Activated naive CD4-positive, alpha-beta T cell treated with anti-CD3 and anti-CD28 coated beads for 36 hours (primary cell): ENCODE data around the gene LTC4S. TPM values are rescaled to one million over a fixed set of nuclear protein-coding genes. Genes with fewer than 3 reads are reported as not detected.

Experiments
- CTCF ChIA-PET: fragments of 350-600 bp; sonication (Branson Sonifier 250); formaldehyde crosslinking; loops from one replicate; lab custom pipeline; 2021; ENCODE audit warnings: antibody characterized with exemption; lab: Charles Lee
- DNase-seq: peaks from one replicate; pipeline ENCODE4 v3.0.0-alpha.2; 2020
- H3K27ac Mint-ChIP-seq: one replicate; pipeline ENCODE4 v1.8.0; 2021; ENCODE audit warnings: mild to moderate bottlenecking, mixed read lengths
- H3K27me3 Mint-ChIP-seq: one replicate; pipeline ENCODE4 v1.8.0; 2021; ENCODE audit warnings: low read depth, mixed read lengths
- H3K36me3 Mint-ChIP-seq: one replicate; pipeline ENCODE4 v1.8.0; 2021; ENCODE audit warnings: low read depth, mixed read lengths
- H3K4me1 Mint-ChIP-seq: one replicate; pipeline ENCODE4 v1.8.0; 2021; ENCODE audit warnings: low read depth, mixed read lengths
- H3K4me3 Mint-ChIP-seq: one replicate; pipeline ENCODE4 v1.8.0; 2021; ENCODE audit warnings: mild to moderate bottlenecking, moderate library complexity, mixed read lengths
- H3K9me3 Mint-ChIP-seq: one replicate; pipeline ENCODE4 v1.8.0; 2021; ENCODE audit warnings: mixed read lengths
- intact Hi-C: fragments of 100-400 bp; cut with micrococcal nuclease; formaldehyde crosslinking; loops from one replicate; pipeline ENCODE4 v1.15.1; 2023
- total RNA-seq, 2 experiments: library from RNA; stranded (reverse); gene quantifications; one replicate each; pipeline ENCODE4 v1.2.3, GENCODE V29; 2021

The LTC4S gene
- total RNA-seq, 2 experiments from 2014 or later = 0.79 TPM; not detected in 1

GRCh38 chr5:179817890-179818745 is 24.3 kb downstream of the LTC4S start:
- Mint-ChIP-seq H3K9me3 (no peaks in the 10 kb centered on the region), H3K4me1 (peaks cover 38% of the 10 kb centered on the region), H3K4me3 (peak overlapping the region; percentile 78), H3K27me3 (peaks cover 4% of the 10 kb centered on the region), H3K36me3 (peaks cover 12% of the 10 kb centered on the region), H3K27ac (no peak overlapping the region)
- no peak for DNase-seq
- CTCF ChIA-PET = interaction anchor here (1.4 to 1.6 kb wide), 2 partner anchors 16 kb away, joined by 5 to 6 read pairs; no protein-coding TSS in a partner anchor
- intact Hi-C loops = no loop called here

- intact Hi-C loops = no loop called here
- DNase-seq = peak; percentile 96
- peak overlapping the region; percentile 78 for H3K4me3 Mint-ChIP-seq
- no peaks in the 10 kb centered on the region for H3K9me3 Mint-ChIP-seq
- H3K27me3 Mint-ChIP-seq = peaks cover 4% of the 10 kb centered on the region
- peaks cover 42% of the 10 kb centered on the region for H3K4me1 Mint-ChIP-seq
- peaks cover 16% of the 10 kb centered on the region for H3K36me3 Mint-ChIP-seq
- H3K27ac Mint-ChIP-seq = peak overlapping the region; percentile 71
- CTCF ChIA-PET = interaction anchor here (1.4 kb wide), 1 partner anchor 17 kb away, joined by 5 read pairs; no protein-coding TSS in a partner anchor
These were observed 25.0 kb downstream of the LTC4S start for GRCh38 chr5:179818746-179819295.

GRCh38 chr5:179819296-179820126 is 25.7 kb downstream of the LTC4S start:
- DNase-seq = peak; percentile 58
- peak overlapping the region; percentile 82 for H3K27ac Mint-ChIP-seq
- H3K36me3 Mint-ChIP-seq = peaks cover 18% of the 10 kb centered on the region
- CTCF ChIA-PET = interaction anchor here (1.1 to 1.5 kb wide), 4 partner anchors 15 to 23 kb away, joined by 3 to 7 read pairs (median 4); no protein-coding TSS in a partner anchor
- H3K9me3 Mint-ChIP-seq = no peaks in the 10 kb centered on the region
- intact Hi-C loops = loop anchor here (1.0 to 2.0 kb wide), 4 partner anchors 17 to 269 kb away; partner anchors contain the start of genes CANX, HNRNPH1 and RUFY1
- H3K4me1 Mint-ChIP-seq = peaks cover 43% of the 10 kb centered on the region
- H3K27me3 Mint-ChIP-seq = peaks cover 4% of the 10 kb centered on the region
- peak overlapping the region; percentile 88 for H3K4me3 Mint-ChIP-seq

- Mint-ChIP-seq H3K4me1 (peaks cover 47% of the 10 kb centered on the region), H3K36me3 (peaks cover 22% of the 10 kb centered on the region), H3K27me3 (peaks cover 4% of the 10 kb centered on the region), H3K9me3 (no peaks in the 10 kb centered on the region), H3K4me3 (peak overlapping the region; percentile 88), H3K27ac (peak overlapping the region; percentile 82)
- intact Hi-C loops = loop anchor here (1.0 to 2.0 kb wide), 4 partner anchors 17 to 269 kb away; partner anchors contain the start of genes CANX, HNRNPH1 and RUFY1
- DNase-seq = no peak
- CTCF ChIA-PET = interaction anchor here (0.6 to 1.5 kb wide), 4 partner anchors 16 to 1378 kb away, joined by 3 to 7 read pairs (median 3); no protein-coding TSS in a partner anchor
These were observed 26.3 kb downstream of the LTC4S start for GRCh38 chr5:179820127-179820482.

GRCh38 chr5:179820483-179821297 is 26.9 kb downstream of the LTC4S start, which contains the start of gene SQSTM1:
Gene SQSTM1, plus strand, starts transcription at chr5:179820905. Its CDS starts 32 bp downstream, at chr5:179820937.
- Mint-ChIP-seq H3K4me3 (peak within 1 kb of the TSS; percentile 88), H3K27ac (peak within 1 kb of the TSS; percentile 92), H3K4me1 (peaks cover 47% of the 10 kb centered on the region), H3K36me3 (peaks cover 20% of the 10 kb centered on the region), H3K27me3 (peaks cover 4% of the 10 kb centered on the region), H3K9me3 (no peaks in the 10 kb centered on the region)
- CTCF ChIA-PET = interaction anchor here (0.6 to 1.5 kb wide), 4 partner anchors 16 to 1379 kb away, joined by 3 to 7 read pairs (median 3); no protein-coding TSS in a partner anchor
- DNase-seq = peak; percentile 74
- intact Hi-C loops = loop anchor here (1.0 to 2.0 kb wide), 7 partner anchors 13 to 270 kb away; partner anchors contain the start of genes CANX, HNRNPH1, MAML1 and MRNIP

GRCh38 chr5:179821298-179822058 is 27.7 kb downstream of the LTC4S start:
- H3K36me3 Mint-ChIP-seq = peaks cover 19% of the 10 kb centered on the region
- intact Hi-C loops = loop anchor here (1.0 to 2.0 kb wide), 5 partner anchors 14 to 271 kb away; partner anchors contain the start of genes MAML1, MRNIP and RUFY1
- H3K4me3 Mint-ChIP-seq = peak overlapping the region; percentile 88
- CTCF ChIA-PET = interaction anchor here (0.7 to 1.5 kb wide), 4 partner anchors 15 to 73 kb away, joined by 3 to 4 read pairs (median 3); no protein-coding TSS in a partner anchor
- H3K4me1 Mint-ChIP-seq = peaks cover 47% of the 10 kb centered on the region
- peak overlapping the region; percentile 92 for H3K27ac Mint-ChIP-seq
- DNase-seq = peak; percentile 92
- no peaks in the 10 kb centered on the region for H3K9me3 Mint-ChIP-seq
- H3K27me3 Mint-ChIP-seq = peaks cover 4% of the 10 kb centered on the region

DNA sequence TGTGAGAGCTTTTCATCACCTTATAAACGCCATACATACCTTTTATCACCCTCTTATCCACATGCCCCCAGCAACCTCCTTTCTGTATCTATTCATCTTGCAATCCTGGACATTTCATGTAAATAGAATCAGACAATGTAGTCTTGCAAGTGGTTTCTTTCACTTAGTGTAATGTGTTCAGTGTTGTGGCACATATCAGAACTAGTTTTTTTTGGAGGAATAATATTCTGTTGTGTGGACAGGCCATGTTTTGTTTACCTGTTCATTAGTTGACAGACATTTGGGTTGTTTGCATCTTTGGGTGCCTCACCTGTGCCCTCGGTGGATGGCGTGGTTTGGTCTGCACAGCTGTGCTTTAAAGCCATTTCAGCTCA is 28.3 kb downstream of the LTC4S start:
- CTCF ChIA-PET = interaction anchor here (0.7 to 1.5 kb wide), 3 partner anchors 15 to 73 kb away, joined by 3 to 4 read pairs (median 3); no protein-coding TSS in a partner anchor
- intact Hi-C loops = no loop called here

DNA sequence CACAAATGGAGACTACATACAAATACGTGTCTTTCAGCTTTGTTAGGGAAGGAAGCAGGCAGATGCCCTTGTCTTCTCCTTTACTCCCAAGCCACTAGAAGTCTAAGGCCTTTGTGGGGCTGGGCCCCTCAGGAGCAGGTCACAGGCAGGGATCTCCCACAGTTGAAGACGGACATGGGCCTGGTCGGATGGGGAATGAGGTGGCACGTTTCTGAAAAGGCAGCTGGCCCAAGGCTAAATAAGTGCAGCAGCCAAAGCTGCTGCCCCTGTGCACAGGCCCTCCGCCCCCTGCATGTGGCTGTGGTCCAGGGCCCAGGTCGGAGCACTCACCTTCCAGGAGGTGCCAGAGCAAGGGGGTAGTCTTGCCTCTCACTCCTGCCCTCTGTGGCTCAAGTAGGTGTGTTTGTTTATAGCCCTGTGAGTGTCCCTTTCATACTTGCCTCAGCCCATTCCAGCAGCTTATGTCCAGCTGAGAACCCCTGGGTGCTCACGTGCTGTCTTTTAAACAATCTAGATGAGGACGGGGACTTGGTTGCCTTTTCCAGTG is 28.7 kb downstream of the LTC4S start:
- Mint-ChIP-seq H3K27ac (no peak overlapping the region), H3K9me3 (no peaks in the 10 kb centered on the region), H3K27me3 (peaks cover 4% of the 10 kb centered on the region), H3K36me3 (peaks cover 22% of the 10 kb centered on the region), H3K4me3 (peak overlapping the region; percentile 88), H3K4me1 (peaks cover 53% of the 10 kb centered on the region)
- CTCF ChIA-PET = interaction anchor here (0.7 to 1.5 kb wide), 3 partner anchors 14 to 72 kb away, joined by 3 to 4 read pairs (median 3); no protein-coding TSS in a partner anchor
- intact Hi-C loops = no loop called here
- no peak for DNase-seq

More for the DNA sequence above, 28.3 kb downstream of the LTC4S start:
- Mint-ChIP-seq H3K27me3 (peaks cover 4% of the 10 kb centered on the region), H3K9me3 (no peaks in the 10 kb centered on the region), H3K36me3 (peaks cover 22% of the 10 kb centered on the region), H3K4me1 (peaks cover 51% of the 10 kb centered on the region), H3K27ac (peak overlapping the region; percentile 92), H3K4me3 (peak overlapping the region; percentile 88)
- DNase-seq = no peak

GRCh38 chr5:179823937-179824744 is 30.4 kb downstream of the LTC4S start:
- CTCF ChIA-PET = no interaction called here
- DNase-seq = no peak
- Mint-ChIP-seq H3K27me3 (no peaks in the 10 kb centered on the region), H3K27ac (no peak overlapping the region), H3K9me3 (no peaks in the 10 kb centered on the region), H3K36me3 (peaks cover 34% of the 10 kb centered on the region), H3K4me3 (no peak overlapping the region), H3K4me1 (peaks cover 53% of the 10 kb centered on the region)
- intact Hi-C loops = no loop called here
